ENCODE data around the gene TRPM2.
"Not testable (repeated sequence)": the region's sequence is repeated elsewhere in the genome, so short reads cannot be mapped to it uniquely, and the experiment has no call there.

Gene TRPM2

GRCh38 chr21:44354775-44355771 is 1.7 kb downstream of the TRPM2 start:
- DNase-seq (ENCODE audit: insufficient read length, low spot score), result no peak
- peak; percentile 96 for FAIRE-seq

DNA sequence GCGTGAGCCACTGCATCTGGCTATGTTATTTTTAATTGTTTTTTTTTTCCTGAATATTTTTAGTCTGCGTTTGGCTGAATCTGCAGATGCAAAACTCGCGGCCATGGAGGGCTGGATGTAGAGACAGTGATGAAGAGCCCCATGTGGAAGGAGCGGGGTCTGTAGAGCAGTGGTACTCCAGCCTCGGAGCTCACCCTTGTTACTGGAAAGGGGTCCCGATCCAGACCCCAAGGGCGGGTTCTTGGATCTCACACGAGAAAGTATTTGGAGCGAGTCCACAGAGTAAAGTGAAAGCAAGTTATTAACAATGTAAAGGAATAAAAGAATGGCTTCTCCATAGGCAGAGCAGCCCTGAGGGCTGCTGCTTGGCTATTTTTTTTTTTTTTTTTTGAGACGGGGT is 2.7 kb downstream of the TRPM2 start:
- DNase-seq (ENCODE audit: insufficient read length, low spot score) (no peak), FAIRE-seq (no peak)
- TF ChIP-seq POU2F2 (IDR thresholded peaks at IDR 0.05; ENCODE audit: low read depth, low read length) (no peak), PAX5 (IDR thresholded peaks at IDR 0.05; ENCODE audit: insufficient read depth, low read length, severe bottlenecking) (no peak)

More at GRCh38 chr21:44354775-44355771, 1.7 kb downstream of the TRPM2 start:
- TF ChIP-seq POLR2AphosphoS5 (IDR thresholded peaks at IDR 0.05; ENCODE audit: low read depth, low read length) (no peak), PAX5 (IDR thresholded peaks at IDR 0.05; ENCODE audit: insufficient read depth, low read length, severe bottlenecking) (peak; percentile 83), TAF1 (IDR thresholded peaks at IDR 0.05; ENCODE audit: low read depth, low read length) (no peak), POU2F2 (IDR thresholded peaks at IDR 0.05; ENCODE audit: low read depth, low read length) (no peak), SPI1 (IDR thresholded peaks at IDR 0.05; ENCODE audit: low read depth, low read length) (peak; percentile 51; the same call in 1 of the 2 replicates), POLR2A (IDR thresholded peaks at IDR 0.05; ENCODE audit: low read depth, low read length) (no peak)

- no peak for TF ChIP-seq POLR2A (IDR thresholded peaks at IDR 0.05; ENCODE audit: low read depth, low read length)
- TF ChIP-seq SPI1 (IDR thresholded peaks at IDR 0.05; ENCODE audit: low read depth, low read length), result peak; percentile 48; the same call in 1 of the 2 replicates
- peak; percentile 74 for FAIRE-seq
- no peak for DNase-seq (ENCODE audit: insufficient read length, low spot score)
Measured at GRCh38 chr21:44356636-44357035, 3.2 kb downstream of the TRPM2 start.

DNA sequence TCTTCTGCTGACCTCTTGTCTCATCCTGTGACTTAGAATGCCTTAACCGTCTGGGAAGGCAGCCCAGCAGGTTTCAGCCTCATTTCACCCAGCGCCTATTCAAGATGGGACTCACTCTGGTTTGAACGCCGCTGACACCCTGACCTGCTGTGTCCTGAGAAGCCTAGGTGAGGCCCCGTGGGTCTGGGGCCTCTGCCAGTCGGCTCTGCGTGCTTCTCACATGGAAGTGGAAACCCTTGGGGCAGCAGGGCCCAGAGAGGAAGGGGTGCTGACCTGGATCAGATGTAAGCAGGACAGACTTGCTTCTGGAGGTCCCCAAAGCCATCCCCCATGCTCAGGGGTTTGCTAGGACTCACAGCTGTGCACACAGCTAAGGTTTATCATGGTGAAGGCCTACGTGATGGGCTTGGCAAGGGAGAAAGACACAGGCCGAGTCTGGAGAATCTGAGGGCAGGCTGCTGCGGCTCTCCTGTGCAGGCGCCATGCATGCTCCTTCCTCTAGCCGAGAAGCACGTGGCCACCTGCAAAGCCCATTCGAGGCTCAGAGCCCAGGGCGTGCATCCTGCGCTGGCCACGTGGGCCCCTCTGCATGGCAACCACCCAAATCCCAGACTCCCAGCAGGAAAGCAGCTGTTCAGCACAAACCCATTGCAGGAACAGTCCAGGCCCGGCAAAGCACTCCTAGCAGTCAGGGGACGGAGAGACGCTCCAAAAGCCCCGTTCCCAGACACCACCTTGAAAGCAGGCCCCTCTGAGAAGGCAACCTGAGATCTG is 3.8 kb downstream of the TRPM2 start:
- DNase-seq (ENCODE audit: insufficient read length, low spot score), result no peak
- FAIRE-seq, result no peak
- TF ChIP-seq POLR2AphosphoS5 (IDR thresholded peaks at IDR 0.05; ENCODE audit: low read depth, low read length), result no peak
- TF ChIP-seq POLR2A (IDR thresholded peaks at IDR 0.05; ENCODE audit: low read depth, low read length), result no peak

GRCh38 chr21:44359396-44359795 is 6.0 kb downstream of the TRPM2 start:
- FAIRE-seq (no peak), DNase-seq (ENCODE audit: insufficient read length, low spot score) (no peak)
- TF ChIP-seq PAX5 (IDR thresholded peaks at IDR 0.05; ENCODE audit: insufficient read depth, low read length, severe bottlenecking) (no peak), POLR2A (IDR thresholded peaks at IDR 0.05; ENCODE audit: low read depth, low read length) (no peak), SPI1 (IDR thresholded peaks at IDR 0.05; ENCODE audit: low read depth, low read length) (no peak), POU2F2 (IDR thresholded peaks at IDR 0.05; ENCODE audit: low read depth, low read length) (no peak), TAF1 (IDR thresholded peaks at IDR 0.05; ENCODE audit: low read depth, low read length) (no peak)

DNA sequence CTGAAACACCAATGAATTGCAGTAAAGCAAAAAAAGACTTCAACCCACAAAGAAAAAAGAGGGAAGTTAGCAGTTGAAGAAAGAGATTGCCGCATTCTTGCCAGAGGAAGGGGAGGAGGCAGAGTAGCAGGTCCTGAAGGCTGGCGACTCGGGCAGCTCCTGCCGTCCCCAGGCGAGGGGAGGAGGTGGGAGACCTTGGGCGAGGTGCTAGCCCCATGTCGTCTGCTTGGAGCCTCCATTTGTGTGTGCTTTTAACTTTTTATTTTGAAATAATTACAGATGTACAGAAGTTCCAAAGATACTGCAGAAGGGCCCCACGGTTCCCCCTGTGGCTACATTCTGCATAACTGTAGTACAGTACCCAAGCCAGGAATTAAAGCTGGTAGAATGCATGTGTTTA is 6.7 kb downstream of the TRPM2 start:
- DNase-seq (ENCODE audit: insufficient read length, low spot score) (no peak), FAIRE-seq (no peak)
- TF ChIP-seq TAF1 (IDR thresholded peaks at IDR 0.05; ENCODE audit: low read depth, low read length) (no peak), POU2F2 (IDR thresholded peaks at IDR 0.05; ENCODE audit: low read depth, low read length) (no peak), POLR2A (IDR thresholded peaks at IDR 0.05; ENCODE audit: low read depth, low read length) (no peak), PAX5 (IDR thresholded peaks at IDR 0.05; ENCODE audit: insufficient read depth, low read length, severe bottlenecking) (no peak), SPI1 (IDR thresholded peaks at IDR 0.05; ENCODE audit: low read depth, low read length) (no peak), POLR2AphosphoS5 (IDR thresholded peaks at IDR 0.05; ENCODE audit: low read depth, low read length) (no peak)

GRCh38 chr21:44361903-44362302 is 8.5 kb downstream of the TRPM2 start:
- not testable (repeated sequence) for FAIRE-seq; DNase-seq (ENCODE audit: insufficient read length, low spot score)

- no peak for FAIRE-seq
- TF ChIP-seq TAF1 (IDR thresholded peaks at IDR 0.05; ENCODE audit: low read depth, low read length) (no peak), POLR2A (IDR thresholded peaks at IDR 0.05; ENCODE audit: low read depth, low read length) (no peak), POU2F2 (IDR thresholded peaks at IDR 0.05; ENCODE audit: low read depth, low read length) (no peak), SPI1 (IDR thresholded peaks at IDR 0.05; ENCODE audit: low read depth, low read length) (no peak), POLR2AphosphoS5 (IDR thresholded peaks at IDR 0.05; ENCODE audit: low read depth, low read length) (no peak), PAX5 (IDR thresholded peaks at IDR 0.05; ENCODE audit: insufficient read depth, low read length, severe bottlenecking) (no peak)
Measured at GRCh38 chr21:44363278-44363677, 9.9 kb downstream of the TRPM2 start.

DNA sequence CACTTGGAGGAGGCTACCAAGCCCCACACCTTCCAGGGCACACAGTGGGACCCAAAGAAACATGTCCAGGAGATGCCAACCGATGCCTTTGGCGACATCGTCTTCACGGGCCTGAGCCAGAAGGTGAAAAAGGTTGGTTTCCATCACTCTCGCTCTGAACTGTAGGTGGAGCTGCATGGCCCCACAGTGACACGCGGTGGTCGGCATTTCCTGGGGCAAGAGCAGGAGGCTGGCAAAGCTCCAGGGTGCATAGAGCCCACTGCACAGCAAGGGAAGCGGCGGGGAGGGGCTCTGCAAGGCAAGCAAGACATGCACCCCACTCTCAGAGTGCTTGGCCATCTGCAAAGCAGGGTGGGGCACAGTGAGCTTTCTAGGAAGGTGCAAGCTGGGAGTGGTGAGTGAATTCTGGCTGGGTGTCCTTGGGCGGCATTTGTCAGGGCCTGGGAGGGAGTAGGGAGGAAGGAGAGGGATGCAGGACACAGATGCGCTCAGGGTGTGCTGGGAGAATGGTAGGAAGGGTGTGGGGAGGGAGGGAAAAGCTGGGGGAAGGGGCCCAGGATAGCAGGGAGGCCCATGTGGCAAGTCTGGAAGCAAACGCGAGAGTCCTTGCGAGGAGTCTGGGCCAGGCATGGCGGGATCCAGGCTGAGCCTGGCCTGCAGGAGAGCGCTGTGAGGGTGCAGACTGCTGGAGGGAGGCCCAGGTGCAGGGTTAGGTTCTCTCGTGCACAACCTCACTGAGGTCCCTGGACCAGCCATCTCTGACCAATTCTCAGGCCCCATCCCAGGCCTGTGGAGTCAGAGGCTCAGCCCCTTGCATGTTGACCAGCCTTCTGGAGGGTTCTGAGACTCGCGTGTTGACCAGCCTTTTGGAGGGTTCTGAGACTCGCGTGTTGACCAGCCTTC is 11.0 kb downstream of the TRPM2 start:
- DNase-seq (ENCODE audit: insufficient read length, low spot score), result no peak
- no peak for FAIRE-seq
- TF ChIP-seq POLR2A (IDR thresholded peaks at IDR 0.05; ENCODE audit: low read depth, low read length) (no peak), POLR2AphosphoS5 (IDR thresholded peaks at IDR 0.05; ENCODE audit: low read depth, low read length) (no peak), POU2F2 (IDR thresholded peaks at IDR 0.05; ENCODE audit: low read depth, low read length) (no peak), TAF1 (IDR thresholded peaks at IDR 0.05; ENCODE audit: low read depth, low read length) (no peak), SPI1 (IDR thresholded peaks at IDR 0.05; ENCODE audit: low read depth, low read length) (no peak), PAX5 (IDR thresholded peaks at IDR 0.05; ENCODE audit: insufficient read depth, low read length, severe bottlenecking) (no peak)

More at GRCh38 chr21:44363278-44363677, 9.9 kb downstream of the TRPM2 start:
- DNase-seq (ENCODE audit: insufficient read length, low spot score), result no peak
